NCI-H2171 (cell line): ENCODE results near the gene AFAP1L2.

ENCODE experiments used
- DNase-seq: peaks from one replicate; lab custom pipeline; 2025; lab: John Stamatoyannopoulos, UW

AFAP1L2 gene

DNA sequence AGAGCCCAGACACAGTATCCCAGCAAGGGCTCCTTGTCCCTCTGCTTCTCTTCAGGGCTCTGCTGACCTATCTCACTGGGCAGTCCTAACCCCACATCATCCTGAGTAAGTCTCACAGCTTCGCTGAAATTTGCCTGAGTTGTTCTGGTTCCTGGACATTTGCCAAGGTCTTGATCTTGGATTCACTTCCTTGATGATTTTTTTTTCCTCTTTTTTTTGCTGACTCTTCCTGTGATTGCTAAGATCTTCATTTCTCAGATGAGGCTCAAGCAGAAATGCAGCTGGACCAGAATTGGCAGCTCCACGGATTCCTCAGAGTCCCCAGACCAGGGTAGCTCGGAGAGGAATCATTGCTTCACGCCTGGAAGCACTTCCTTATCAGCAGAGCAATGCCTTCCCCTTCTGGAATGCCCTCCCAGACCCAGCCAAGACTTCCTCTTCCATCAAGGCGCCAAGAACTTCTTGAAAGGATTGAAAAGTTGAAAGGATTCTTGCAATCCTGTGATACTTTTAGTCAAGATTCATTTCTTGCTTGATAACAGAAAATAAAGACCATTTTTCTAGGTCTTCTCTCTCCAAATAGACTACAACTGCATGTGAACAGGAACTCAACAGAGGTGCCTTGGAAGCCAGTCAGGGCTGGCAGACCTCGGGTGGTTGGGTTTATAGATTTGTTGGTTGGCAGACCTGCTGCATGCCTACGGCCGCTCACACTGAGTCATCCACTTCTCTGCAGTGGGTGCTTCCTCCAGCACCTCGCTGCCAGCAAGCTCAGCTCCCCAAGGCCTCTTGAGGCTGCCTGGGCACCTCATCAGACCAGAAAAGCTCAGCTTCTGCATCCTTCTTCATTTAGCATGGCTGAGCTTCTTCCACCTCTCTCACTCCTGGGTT, 8.8 kb upstream of the AFAP1L2 start:
- no peak for DNase-seq

- DNase-seq: no peak
Measured at GRCh38 chr10:114408968-114409444, 4.7 kb upstream of the AFAP1L2 start.

DNA sequence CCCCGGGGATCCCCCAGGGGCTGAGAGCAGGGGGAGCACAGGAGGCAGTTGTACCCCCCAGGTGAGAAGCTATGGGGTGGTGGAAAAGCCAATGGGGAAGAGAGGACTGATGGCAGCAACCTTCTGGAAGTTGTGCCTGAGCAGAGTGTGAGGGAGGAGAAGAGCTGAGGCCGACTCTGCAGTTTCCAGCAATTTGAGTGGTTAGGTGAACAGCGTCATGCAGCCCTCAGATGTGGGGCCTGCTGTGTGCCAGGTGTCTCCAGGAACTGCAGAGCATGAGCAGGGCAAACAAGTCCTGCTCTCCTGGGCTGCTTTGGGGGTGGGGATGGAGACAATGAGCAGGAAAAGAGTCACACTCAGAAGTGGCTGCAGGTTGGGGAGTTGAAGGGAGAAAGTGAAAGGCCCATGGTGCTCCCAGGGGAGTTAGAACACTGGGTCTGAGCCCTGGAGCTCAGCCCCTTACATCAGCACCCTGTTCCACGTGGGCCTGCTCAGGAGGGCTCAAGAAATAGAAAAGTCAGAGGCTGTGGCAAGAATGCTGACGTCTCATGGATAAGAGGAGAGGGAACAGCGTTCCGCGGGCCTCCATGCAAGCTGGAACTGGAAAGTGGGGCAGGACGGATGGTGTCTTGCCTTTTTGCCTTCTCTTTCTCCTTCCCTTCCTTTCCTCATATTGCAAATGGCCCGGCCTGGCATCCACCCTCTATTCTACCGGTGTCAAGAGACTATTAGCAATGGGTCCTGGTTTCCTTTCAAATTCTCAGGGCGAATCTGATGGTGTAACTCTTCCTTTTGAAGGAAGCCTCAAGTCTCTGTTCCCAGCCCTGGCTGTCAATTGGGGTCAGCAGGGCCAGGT, 4.0 kb upstream of the AFAP1L2 start:
- no peak for DNase-seq

GRCh38 chr10:114406455-114406854, 2.2 kb upstream of the AFAP1L2 start:
- no peak for DNase-seq

GRCh38 chr10:114405011-114405350, 679 bp upstream of the AFAP1L2 start:
- no peak for DNase-seq

- no peak for DNase-seq
Measured at GRCh38 chr10:114403541-114404161, 651 bp downstream of the AFAP1L2 start.

DNA sequence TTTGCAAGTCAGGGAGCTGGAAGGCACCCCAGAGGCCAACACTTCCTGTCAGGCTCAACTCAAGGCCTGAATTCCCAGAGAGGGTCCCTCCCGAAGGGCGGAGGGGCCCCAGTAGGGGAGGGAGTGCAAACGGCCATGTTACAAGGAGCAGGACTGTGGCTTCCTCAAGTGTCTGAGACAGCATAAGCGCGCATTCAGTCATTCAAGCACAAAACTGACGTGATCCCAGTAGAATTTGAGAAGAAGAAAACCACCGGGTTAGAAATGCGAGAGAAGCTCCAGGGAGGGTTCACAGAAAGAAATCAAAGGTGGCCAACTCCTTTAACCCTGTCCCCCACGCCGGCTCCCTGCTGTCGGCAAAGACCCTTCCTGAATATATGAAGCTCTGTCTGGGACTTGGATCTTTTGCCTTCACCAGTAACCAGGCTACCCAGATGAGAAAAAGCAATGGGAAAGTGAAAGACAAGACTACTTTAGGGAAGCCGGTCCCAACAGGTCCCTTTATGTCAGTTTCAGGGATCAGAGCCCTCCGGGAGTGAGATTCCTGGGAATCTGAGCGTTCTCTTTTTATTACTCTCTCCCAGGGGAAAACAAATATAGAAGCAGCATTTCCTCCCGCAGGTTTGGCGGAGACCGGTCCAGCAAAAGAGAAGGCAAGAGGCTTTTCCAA, 1.3 kb downstream of the AFAP1L2 start:
- DNase-seq: no peak

- DNase-seq: no peak
Measured at GRCh38 chr10:114402233-114402632, 2.1 kb downstream of the AFAP1L2 start.

DNA sequence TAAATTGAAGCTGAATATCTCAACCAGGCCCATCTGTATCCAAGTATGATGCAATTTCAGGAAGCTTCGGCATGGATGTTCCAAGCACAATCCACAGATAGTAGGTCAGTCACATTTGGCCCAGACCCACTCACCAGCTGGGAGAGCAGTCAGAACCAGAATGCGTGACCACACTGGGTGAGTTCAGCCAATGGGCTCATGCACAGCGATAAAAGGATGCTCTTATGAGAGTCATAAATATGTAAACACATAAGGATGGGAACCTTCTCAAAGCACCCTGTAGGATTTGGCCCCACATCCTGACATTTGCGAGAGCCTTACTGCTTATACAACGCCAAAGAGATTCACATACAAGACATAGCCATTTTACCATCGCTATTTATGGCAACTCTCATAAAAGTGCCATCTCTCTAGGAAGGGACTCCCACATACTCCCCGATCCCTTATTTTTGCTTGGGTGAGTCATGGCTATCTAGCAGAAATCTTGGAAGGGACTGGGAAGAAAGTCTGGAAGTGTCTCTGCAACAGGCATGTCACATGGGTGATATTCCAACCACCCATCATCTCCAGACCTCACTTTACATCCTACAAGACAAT, 3.0 kb downstream of the AFAP1L2 start:
- no peak for DNase-seq

GRCh38 chr10:114400091-114400490, 4.2 kb downstream of the AFAP1L2 start:
- DNase-seq: no peak

DNA sequence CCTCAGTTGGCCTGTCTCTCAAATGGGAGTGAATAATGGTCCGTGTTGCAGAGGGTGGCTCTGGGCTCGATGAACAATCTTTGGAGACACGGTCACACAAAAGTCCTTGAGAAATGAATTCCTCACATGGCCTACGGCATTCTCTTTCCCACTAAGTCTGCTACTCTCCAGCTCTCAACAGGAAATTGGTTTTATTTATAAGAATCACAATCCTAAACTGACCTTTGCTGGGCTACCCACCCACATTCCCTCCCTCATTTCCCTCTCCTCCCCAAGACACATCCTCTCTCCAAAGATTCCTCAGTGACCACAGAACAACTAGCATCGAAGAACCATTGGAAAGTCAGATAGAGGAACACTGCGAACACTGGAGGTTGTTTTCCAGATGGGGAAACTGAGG, 4.7 kb downstream of the AFAP1L2 start:
- no peak for DNase-seq

GRCh38 chr10:114398587-114399331, 5.5 kb downstream of the AFAP1L2 start:
- no peak for DNase-seq

- no peak for DNase-seq
Measured at GRCh38 chr10:114397651-114398145, 6.6 kb downstream of the AFAP1L2 start.

- no peak for DNase-seq
Measured at GRCh38 chr10:114396464-114396863, 7.8 kb downstream of the AFAP1L2 start.

DNA sequence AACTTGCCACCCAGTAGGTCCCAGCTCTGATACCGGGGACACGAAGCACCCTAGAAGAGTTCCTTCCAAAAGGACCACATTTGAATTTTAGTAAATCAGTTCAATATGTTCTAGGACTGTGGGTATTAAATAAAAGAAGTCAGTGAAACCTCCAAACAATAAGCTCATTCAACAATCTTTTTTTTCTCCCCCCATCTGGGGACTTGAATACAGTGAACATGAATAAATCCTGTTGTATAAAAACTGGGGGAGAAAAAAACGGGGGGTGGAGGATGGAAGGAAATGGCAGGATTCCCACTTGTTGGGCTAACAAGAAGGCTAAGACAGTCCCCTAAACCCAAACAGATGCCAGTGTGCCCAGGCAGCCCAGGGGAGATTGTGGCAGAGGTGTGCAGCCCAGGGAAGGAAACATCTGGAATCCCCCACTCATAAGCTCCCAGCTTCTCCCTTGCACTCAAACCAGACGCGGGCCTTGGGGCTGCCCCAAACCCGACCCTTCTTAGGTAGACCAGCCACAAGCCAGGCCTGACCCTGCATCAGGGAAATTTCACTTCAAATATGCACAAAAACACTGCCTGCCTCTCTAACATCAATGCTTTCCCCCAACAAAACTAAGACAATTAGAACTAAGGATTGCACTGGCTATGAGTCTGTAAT, 8.8 kb downstream of the AFAP1L2 start:
- DNase-seq: no peak

GRCh38 chr10:114394531-114394930, 9.8 kb downstream of the AFAP1L2 start:
- no peak for DNase-seq

DNA sequence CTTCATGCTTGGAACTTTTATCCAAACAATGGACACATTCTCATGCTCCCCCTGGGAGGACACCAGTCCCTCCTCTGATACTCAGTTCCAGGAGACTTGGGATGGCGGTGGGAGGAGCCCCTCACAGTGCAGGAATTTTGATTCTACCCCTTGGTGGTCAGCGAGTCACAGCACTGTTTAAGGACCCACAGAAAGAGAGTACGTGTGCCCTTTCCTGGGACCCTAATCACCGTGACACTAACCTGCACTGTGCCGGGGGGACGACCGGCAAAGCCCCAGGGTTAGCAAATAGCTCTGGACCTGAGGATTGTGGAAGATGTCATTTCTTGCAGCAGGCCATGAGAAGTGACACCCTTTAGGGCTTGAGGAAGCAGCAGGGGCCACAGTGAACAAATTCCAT, 10.4 kb downstream of the AFAP1L2 start:
- DNase-seq: no peak

- no peak for DNase-seq
Measured at GRCh38 chr10:114393482-114393881, 10.8 kb downstream of the AFAP1L2 start.

- DNase-seq: no peak
Measured at GRCh38 chr10:114392112-114392835, 12.0 kb downstream of the AFAP1L2 start.
